Mesodermal cell (in vitro differentiated cells): Measurements from ENCODE around the gene ZNF90.
A peak's percentile ranks its signal among the peaks of the same experiment; 100 is the strongest.

Experiments used
- H3K27ac ChIP-seq: 2 replicates; pipeline ENCODE4 v1.7.0; 2013; ENCODE audit warnings: mild to moderate bottlenecking, low read depth, low read length, moderate library complexity; ENCODE audit not compliant: severe bottlenecking
- H3K36me3 ChIP-seq: 2 replicates; pipeline ENCODE4 v1.7.1; 2013; ENCODE audit warnings: mild to moderate bottlenecking, low read length, moderate library complexity; ENCODE audit not compliant: control insufficient read depth, insufficient read depth
- H3K4me1 ChIP-seq: one replicate; pipeline ENCODE4 v1.7.1; 2013; ENCODE audit warnings: mild to moderate bottlenecking, low read length; ENCODE audit not compliant: insufficient read depth, control insufficient read depth, poor library complexity, severe bottlenecking
- H3K4me3 ChIP-seq: 2 replicates; pipeline ENCODE4 v1.7.0; 2013; ENCODE audit warnings: low read length, control low read depth, mild to moderate bottlenecking; ENCODE audit not compliant: insufficient read depth, poor library complexity, severe bottlenecking; ENCODE audit errors: extremely low read depth
- H3K9me3 ChIP-seq: 2 replicates; pipeline ENCODE4 v1.7.1; 2013; ENCODE audit warnings: mild to moderate bottlenecking, low read length, moderate library complexity; ENCODE audit not compliant: control insufficient read depth
- WGBS, 2 experiments: methylation state at CpG; one replicate each; pipeline ENCODE4 v1.1.5; 2013; ENCODE audit warnings: missing lambda C conversion rate in 2 of 2; ENCODE audit not compliant: insufficient coverage in 2 of 2; 5-methylcytosine and 5-hydroxymethylcytosine counted together

ZNF90 gene

DNA sequence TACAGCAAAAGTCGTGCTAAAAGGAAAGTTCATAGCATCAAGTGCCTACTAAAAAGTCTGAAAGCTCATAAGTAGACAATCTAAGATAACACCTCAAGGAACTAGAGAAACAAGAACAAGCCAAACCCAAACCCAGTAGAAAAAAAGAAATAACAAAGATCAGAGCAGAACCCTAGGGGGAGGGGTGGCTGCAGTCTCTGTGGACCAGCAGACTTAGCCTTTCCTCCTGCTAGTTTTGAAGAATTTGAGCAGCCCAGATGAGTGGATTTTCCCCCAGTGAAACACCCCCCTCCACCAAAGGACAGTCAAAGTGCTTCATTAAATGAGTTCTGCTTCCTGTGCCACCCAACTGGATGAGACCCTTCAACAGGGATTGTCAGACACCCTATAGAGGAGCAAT is 86.7 kb downstream of the ZNF90 start:
- H3K36me3 ChIP-seq, result peaks cover 13% of the 10 kb centered on the region
- H3K27ac ChIP-seq, result no peak overlapping the region
- no CpG with 5 or more reads among the region's 1 CpG for WGBS, 2 experiments
- no peak overlapping the region for H3K4me3 ChIP-seq
- H3K4me1 ChIP-seq, result no peaks in the 10 kb centered on the region
- peaks cover 9% of the 10 kb centered on the region for H3K9me3 ChIP-seq

DNA sequence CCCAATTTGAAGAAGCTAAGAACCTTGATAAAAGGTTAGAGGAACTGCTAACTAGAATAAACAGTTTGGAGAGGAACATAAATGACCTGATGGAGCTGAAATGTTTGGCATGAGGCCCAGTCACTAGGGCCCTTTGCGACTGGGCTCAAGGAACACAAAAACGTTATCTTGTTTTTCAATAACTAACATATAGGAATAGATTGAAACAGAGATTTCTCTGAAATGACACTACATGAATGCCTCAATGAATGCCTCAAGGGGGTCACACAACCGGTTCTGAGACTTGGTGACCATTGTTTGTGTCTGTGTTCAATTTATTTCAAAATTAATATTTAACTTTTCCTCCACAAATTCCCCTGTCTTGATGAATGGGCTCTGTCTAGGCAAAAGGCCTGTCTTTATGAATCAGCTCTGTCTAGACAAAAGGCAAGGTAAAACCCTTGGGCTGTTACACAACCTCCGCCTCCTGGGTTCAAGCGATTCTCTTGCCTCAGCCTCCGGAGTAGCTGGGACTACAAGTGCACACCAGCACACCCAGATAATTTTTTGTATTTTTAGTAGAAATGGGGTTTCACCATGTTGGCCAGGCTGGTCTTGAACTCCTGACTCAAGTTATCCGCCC is 88.3 kb downstream of the ZNF90 start:
- no peak overlapping the region for H3K4me3 ChIP-seq
- 57 to 100% methylated on average over 1 of the region's 7 CpGs for WGBS, 2 experiments
- no peak overlapping the region for H3K27ac ChIP-seq
- peaks cover 30% of the 10 kb centered on the region for H3K36me3 ChIP-seq
- no peaks in the 10 kb centered on the region for H3K4me1 ChIP-seq
- H3K9me3 ChIP-seq, result peaks cover 17% of the 10 kb centered on the region

GRCh38 chr19:20167020-20167644 is 89.3 kb downstream of the ZNF90 start, which contains the start of gene ZNF486:
ZNF486 (plus strand) TSS chr19:20167214; CDS start chr19:20167331, 117 bp downstream.
- 13 to 17% methylated on average over 25 of the region's 25 CpGs for WGBS, 2 experiments
- Histone ChIP-seq H3K36me3 (peaks cover 40% of the 10 kb centered on the region), H3K9me3 (peaks cover 17% of the 10 kb centered on the region)

DNA sequence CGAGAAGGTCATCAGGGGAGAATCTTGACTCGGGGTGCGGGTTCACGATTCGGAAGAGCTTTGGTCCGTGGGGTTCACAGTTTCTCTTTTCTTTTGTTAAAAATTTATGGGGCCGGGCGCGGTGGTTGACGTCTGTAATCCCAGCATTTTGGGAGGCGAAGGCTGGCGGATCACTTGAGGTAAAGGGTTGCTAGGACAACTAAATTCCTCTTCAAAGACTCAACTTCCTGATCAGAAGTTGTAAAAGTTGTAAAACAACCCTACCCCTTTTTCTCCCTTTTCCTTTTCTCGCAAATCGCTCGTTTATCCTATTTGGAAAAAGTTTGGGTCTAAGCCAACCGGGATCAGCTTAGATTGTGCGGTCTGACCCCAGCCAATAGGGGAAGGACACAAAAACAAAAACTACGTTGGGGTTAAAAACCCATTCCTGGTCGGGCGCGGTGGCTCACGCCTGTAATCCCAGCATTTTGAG is 89.9 kb downstream of the ZNF90 start:
- Histone ChIP-seq H3K4me3 (peak overlapping the region; percentile 86), H3K9me3 (peaks cover 17% of the 10 kb centered on the region), H3K36me3 (peaks cover 46% of the 10 kb centered on the region), H3K27ac (peak overlapping the region; percentile 92), H3K4me1 (no peaks in the 10 kb centered on the region)
- 17 to 19% methylated on average over 15 to 17 of the region's 22 CpGs for WGBS, 2 experiments

More at GRCh38 chr19:20167020-20167644, 89.3 kb downstream of the ZNF90 start, which contains the start of gene ZNF486:
- Histone ChIP-seq H3K27ac (peak within 1 kb of the TSS; percentile 92), H3K4me3 (peak within 1 kb of the TSS; percentile 86), H3K4me1 (no peaks in the 10 kb centered on the region)
